OCI-LY1 (cell line): ENCODE results near the gene RGS14.

Source experiments
- H2AFZ ChIP-seq: fragments of 200-600 bp; sonication (generic), shearing (Covaris generic); 2 replicates; pipeline ENCODE4 v1.6.0; 2014; ENCODE audit warnings: antibody characterized with exemption, mild to moderate bottlenecking, low read length
- H3F3A ChIP-seq: fragments of 200-600 bp; sonication (generic), shearing (Covaris generic); 2 replicates; pipeline ENCODE4 v1.6.0; 2014; ENCODE audit warnings: mild to moderate bottlenecking, antibody characterized with exemption, low read length, moderate library complexity; ENCODE audit not compliant: insufficient read depth
- H3K27ac ChIP-seq: fragments of 200-600 bp; sonication (generic); 2 replicates; pipeline ENCODE4 v1.5.1; 2014; ENCODE audit warnings: low read length, mixed run types, mild to moderate bottlenecking, low read depth; ENCODE audit not compliant: poor library complexity, severe bottlenecking
- H3K27me3 ChIP-seq: fragments of 200-600 bp; sonication (generic); 2 replicates; pipeline ENCODE4 v1.6.0; 2014; ENCODE audit warnings: antibody characterized with exemption, mild to moderate bottlenecking, low read length, moderate library complexity; ENCODE audit not compliant: insufficient read depth
- H3K36me3 ChIP-seq: fragments of 200-600 bp; sonication (generic); 2 replicates; pipeline ENCODE4 v1.6.1; 2014; ENCODE audit warnings: mild to moderate bottlenecking, antibody characterized with exemption, low read length, moderate library complexity, mixed read lengths; ENCODE audit not compliant: insufficient read depth
- H3K4me1 ChIP-seq: fragments of 200-600 bp; sonication (generic); 2 replicates; pipeline ENCODE4 v1.5.1; 2014; ENCODE audit warnings: mild to moderate bottlenecking, low read length, moderate library complexity; ENCODE audit not compliant: insufficient read depth, severe bottlenecking
- H3K4me2 ChIP-seq: fragments of 200-600 bp; sonication (generic), shearing (Covaris generic); 2 replicates; pipeline ENCODE4 v1.6.1; 2014; ENCODE audit warnings: low read length
- H3K4me3 ChIP-seq: fragments of 200-600 bp; sonication (generic); 2 replicates; pipeline ENCODE4 v1.5.1; 2014; ENCODE audit warnings: low read length, low read depth, mild to moderate bottlenecking, mixed read lengths; ENCODE audit not compliant: poor library complexity, severe bottlenecking
- H3K79me2 ChIP-seq: fragments of 200-600 bp; shearing (Covaris generic); 2 replicates; pipeline ENCODE4 v1.6.1; 2016; ENCODE audit warnings: mixed run types, low read length, mixed read lengths; ENCODE audit not compliant: insufficient read depth
- H3K9ac ChIP-seq: fragments of 200-600 bp; sonication (generic), shearing (Covaris generic); 2 replicates; pipeline ENCODE4 v1.6.1; 2014; ENCODE audit warnings: mild to moderate bottlenecking, low read length, mixed read lengths
- H3K9me2 ChIP-seq: fragments of 200-600 bp; sonication (generic), shearing (Covaris generic); 2 replicates; pipeline ENCODE4 v1.6.1; 2014; ENCODE audit warnings: low read depth, mild to moderate bottlenecking, low read length, mixed read lengths
- H3K9me3 ChIP-seq: fragments of 200-600 bp; shearing (Covaris generic); 2 replicates; pipeline ENCODE4 v1.6.1; 2014; ENCODE audit warnings: low read length, mixed read lengths
- H4K20me1 ChIP-seq: fragments of 200-600 bp; sonication (generic), shearing (Covaris generic); 2 replicates; pipeline ENCODE4 v1.6.0; 2016; ENCODE audit warnings: mild to moderate bottlenecking, low read length; ENCODE audit not compliant: insufficient read depth
- EZH2 ChIP-seq: fragments of 200-600 bp; sonication (generic), shearing (Covaris generic); IDR thresholded peaks from 2 replicates; pipeline ENCODE4 v1.8.0; 2017; ENCODE audit warnings: borderline replicate concordance, mixed run types, mild to moderate bottlenecking, antibody characterized with exemption, low read length, moderate library complexity, mixed read lengths
- TF ChIP-seq, protein P1 (sequence below): fragments of 200-600 bp; sonication (generic), shearing (Covaris generic); IDR thresholded peaks from 2 replicates; pipeline ENCODE4 v1.5.1; 2017; ENCODE audit warnings: mild to moderate bottlenecking, antibody characterized with exemption, low read length, moderate library complexity, mixed read lengths

Gene RGS14

DNA sequence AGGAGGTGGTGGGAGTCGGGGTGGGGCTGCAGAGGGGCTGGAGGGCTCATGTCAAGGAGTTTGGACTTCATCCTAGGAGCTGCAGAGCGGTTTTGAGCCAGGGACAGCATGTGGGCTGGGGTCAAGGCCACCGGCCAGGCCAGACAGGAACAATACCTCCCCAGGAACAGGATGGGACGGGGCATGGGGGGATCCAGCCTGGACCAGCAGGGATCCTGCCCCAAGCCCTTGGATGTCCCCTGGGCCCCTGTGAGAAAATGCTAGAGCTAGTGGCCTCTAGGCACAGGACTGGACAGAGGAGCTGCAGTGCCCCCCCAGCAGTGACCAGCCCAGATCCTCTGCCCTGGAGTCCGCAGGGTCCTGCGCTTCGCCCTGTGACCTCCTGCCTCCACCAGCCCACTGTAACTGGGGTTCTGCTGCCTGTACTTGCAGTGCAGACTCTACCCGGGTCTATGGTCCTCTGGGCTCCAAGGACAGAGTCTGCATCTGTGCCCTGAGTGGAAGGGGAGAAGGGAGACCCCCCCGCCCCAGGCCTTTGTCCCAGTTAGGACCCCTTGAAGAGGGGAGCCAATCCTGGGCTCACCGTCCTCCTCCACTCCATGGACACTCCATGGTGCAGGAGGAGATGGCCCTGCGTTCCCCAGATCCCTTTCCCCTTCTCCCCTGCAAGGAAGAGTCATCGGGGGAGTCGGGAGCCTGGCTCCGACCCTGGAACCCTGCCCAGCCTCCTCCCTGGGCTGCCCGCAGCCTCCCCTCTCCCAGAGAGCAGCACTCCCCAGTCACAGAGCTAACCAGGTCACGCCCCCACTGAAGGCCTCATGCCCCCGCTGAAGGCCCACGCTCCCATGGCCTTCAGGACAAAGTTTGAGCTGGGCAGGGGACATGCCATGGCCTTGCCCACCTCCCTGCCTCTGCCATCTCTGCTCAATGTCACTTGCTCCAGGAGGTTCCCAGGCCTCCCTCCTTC is 43.1 kb upstream of the RGS14 start:
- peaks cover 2% of the 10 kb centered on the region; the same call in 1 of the 2 replicates for H3K36me3 ChIP-seq
- no peak overlapping the region for H3K4me2 ChIP-seq
- peaks cover 6% of the 10 kb centered on the region for H3K9me3 ChIP-seq
- H3K4me3 ChIP-seq: no peak overlapping the region
- no peaks in the 10 kb centered on the region for H3K27me3 ChIP-seq
- no peak overlapping the region for H3K9ac ChIP-seq
- no peak overlapping the region for H3K27ac ChIP-seq
- H3K79me2 ChIP-seq: no peaks in the 10 kb centered on the region
- no peak overlapping the region for H2AFZ ChIP-seq
- no peaks in the 10 kb centered on the region for H3K9me2 ChIP-seq
- no peaks in the 10 kb centered on the region for H3F3A ChIP-seq
- peaks cover 23% of the 10 kb centered on the region for H3K4me1 ChIP-seq
- H4K20me1 ChIP-seq: no peaks in the 10 kb centered on the region
- TF ChIP-seq, protein P1, sequence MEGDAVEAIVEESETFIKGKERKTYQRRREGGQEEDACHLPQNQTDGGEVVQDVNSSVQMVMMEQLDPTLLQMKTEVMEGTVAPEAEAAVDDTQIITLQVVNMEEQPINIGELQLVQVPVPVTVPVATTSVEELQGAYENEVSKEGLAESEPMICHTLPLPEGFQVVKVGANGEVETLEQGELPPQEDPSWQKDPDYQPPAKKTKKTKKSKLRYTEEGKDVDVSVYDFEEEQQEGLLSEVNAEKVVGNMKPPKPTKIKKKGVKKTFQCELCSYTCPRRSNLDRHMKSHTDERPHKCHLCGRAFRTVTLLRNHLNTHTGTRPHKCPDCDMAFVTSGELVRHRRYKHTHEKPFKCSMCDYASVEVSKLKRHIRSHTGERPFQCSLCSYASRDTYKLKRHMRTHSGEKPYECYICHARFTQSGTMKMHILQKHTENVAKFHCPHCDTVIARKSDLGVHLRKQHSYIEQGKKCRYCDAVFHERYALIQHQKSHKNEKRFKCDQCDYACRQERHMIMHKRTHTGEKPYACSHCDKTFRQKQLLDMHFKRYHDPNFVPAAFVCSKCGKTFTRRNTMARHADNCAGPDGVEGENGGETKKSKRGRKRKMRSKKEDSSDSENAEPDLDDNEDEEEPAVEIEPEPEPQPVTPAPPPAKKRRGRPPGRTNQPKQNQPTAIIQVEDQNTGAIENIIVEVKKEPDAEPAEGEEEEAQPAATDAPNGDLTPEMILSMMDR: no peak
- TF ChIP-seq EZH2: no peak

DNA sequence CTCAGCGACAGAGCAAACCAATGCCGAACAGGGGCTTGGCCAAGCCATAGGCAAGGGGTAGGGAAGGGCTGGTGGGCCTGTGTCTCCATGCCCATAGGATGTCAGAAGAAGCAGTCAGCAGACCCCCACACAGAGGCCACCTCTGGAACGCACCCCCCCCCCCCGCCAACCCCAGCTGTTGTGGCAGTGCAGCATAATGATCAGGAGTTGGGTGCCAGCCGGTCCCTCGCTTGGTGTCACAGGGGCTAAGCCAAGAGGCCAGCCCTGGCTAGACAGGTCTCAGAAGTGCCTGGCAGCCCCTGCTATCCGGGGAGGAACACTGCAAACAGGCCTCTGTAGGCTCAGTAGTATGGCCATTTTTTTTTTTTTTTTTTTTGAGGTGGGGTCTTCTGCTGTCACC is 42.3 kb upstream of the RGS14 start:
- peaks cover 10% of the 10 kb centered on the region for H3K9me3 ChIP-seq
- no peak overlapping the region for H3K4me2 ChIP-seq
- no peaks in the 10 kb centered on the region for H4K20me1 ChIP-seq
- no peak overlapping the region for H3K27ac ChIP-seq
- no peak overlapping the region for H3K9ac ChIP-seq
- H3K27me3 ChIP-seq: no peaks in the 10 kb centered on the region
- TF ChIP-seq, protein P1: no peak
- no peak for TF ChIP-seq EZH2
- H3K79me2 ChIP-seq: no peaks in the 10 kb centered on the region
- H3F3A ChIP-seq: no peaks in the 10 kb centered on the region
- no peak overlapping the region for H3K4me3 ChIP-seq
- H2AFZ ChIP-seq: no peak overlapping the region
- H3K4me1 ChIP-seq: peaks cover 16% of the 10 kb centered on the region
- peaks cover 10% of the 10 kb centered on the region for H3K36me3 ChIP-seq
- no peaks in the 10 kb centered on the region for H3K9me2 ChIP-seq

DNA sequence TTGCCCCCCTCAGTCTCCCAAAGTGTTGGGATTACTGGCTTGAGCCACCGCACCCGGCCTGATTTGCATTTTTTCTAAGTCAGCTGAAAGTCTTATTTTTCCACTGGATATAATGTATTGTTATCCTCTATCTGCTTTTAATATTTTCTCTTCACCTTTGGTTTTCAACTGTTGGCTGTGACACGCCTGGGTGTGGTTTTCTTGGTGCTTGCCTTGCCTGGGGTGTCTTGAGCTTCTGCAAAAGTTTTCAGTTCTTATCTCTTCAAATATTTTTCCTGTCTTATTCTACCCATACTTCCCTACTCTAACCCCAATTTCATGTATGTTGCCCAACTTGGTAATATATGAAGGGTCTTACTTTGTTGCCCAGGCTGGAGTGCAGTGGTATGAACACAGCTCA is 41.7 kb upstream of the RGS14 start:
- peaks cover 10% of the 10 kb centered on the region for H3K36me3 ChIP-seq
- H2AFZ ChIP-seq: no peak overlapping the region
- no peak overlapping the region for H3K9ac ChIP-seq

More for the DNA sequence above, 41.7 kb upstream of the RGS14 start:
- TF ChIP-seq, protein P1: no peak
- TF ChIP-seq EZH2: no peak
- Histone ChIP-seq H3K27ac (no peak overlapping the region), H3K4me1 (peaks cover 10% of the 10 kb centered on the region), H3K9me2 (no peaks in the 10 kb centered on the region), H3K9me3 (peaks cover 10% of the 10 kb centered on the region), H3K4me2 (no peak overlapping the region), H3F3A (no peaks in the 10 kb centered on the region), H3K27me3 (no peaks in the 10 kb centered on the region), H3K79me2 (no peaks in the 10 kb centered on the region), H3K4me3 (no peak overlapping the region), H4K20me1 (no peaks in the 10 kb centered on the region)
